ENCODE results near the gene EVPLL. TPM values are rescaled to one million over a fixed set of nuclear protein-coding genes. Genes with fewer than 3 reads are reported as not detected.

EVPLL gene
- not detected in 5 replicates for total RNA-seq (2022; extraction: Qiagen RNA extraction; ENCODE audit: low read depth)

DNA sequence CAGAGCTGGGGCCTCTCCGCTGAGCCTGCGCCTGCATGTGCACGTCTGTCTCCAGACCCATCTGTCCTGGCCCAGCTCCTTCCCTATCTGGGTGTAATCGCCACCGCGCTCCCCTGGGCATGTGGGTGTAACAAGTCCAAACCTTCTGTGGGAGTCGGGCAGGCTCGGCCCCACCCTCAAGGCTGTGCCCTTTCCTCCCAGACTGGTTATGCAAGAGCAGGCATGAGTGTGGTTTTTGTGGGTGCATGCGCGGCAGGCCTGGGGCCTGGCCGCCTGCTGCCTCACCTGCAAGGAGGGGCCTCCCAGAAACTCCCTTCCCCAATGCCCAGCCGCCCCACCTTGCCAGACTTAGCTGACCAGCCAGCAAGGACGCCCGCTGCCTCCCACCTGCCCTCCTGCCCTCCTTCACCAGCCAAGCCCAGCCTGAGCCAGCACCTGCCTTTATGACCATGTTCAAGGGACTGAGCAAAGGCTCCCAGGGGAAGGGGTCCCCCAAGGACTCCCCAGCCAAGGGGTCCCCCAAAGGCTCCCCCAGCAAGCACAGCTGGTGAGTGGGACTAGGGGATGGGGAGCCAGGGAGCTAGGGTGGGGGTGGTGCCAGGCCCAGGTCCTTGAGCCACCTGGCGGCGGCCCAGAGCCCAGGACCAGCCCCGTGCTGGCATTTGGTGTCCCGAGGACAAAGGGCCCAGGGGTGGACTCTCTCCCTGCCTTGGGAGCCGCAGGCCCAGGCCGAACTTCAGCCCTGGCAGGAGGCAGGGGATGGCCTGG is at the start of gene EVPLL:
TSS of gene EVPLL (plus strand) at position 342 of the 768 bp plus-strand sequence. CDS start 3,160 bp downstream, outside the sequence.

DNA sequence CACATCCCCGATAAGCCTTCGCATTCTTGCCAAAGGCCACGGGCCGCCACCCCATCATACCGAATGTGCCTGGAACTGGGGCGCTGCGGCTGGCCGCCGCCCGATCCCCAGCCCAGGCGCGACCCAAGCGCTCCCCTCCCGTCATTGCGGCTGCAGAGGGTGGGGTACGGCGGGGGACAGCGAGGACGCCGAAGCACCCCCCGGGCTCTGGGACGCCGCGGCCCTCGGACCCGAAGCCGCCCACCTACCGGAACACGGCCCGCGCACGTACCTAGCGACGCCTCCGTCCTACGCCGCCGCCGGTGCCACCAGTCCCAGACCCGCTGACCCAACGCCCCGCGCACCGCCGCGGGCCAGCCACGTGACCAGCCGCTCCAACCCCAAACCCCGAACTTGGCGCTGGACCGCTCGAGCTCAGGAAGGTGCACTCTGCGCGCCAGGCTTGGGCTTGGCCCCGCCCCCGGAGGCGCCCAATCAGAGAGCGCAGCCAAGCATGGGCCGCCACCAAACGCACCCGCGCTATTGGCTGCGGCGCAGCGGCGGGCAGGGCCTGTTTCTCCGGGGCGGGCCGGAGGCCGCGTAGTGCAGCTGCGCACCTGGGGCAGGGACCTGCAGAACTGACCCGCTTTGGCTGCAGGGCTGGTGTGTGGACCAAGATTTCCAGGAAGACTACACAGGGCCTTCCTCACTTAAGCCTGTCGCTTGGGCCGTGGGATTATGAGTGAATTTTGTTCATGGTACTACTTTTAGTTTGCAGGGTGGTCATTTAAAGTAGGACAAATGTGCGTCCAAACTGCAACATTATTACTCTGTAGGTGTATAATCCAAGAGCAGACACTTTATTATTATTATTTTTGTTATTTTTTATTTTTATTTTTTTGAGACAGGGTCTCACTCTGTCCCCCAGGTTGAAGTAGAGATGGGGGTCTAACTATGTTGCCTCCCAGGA is 14.2 kb upstream of the EVPLL start, which contains the start of gene SHMT1:
TSS of gene SHMT1 (minus strand) at position 450 of the 949 bp plus-strand sequence. CDS start 7,569 bp downstream, outside the sequence.

Other genes starting within 250 kb of the EVPLL start
- gene ALKBH5, start 193.9 kb upstream of the EVPLL start, total RNA-seq (2022; extraction: Qiagen RNA extraction; ENCODE audit: low read depth), result 49.9 to 62.3 TPM (median 54.3 TPM) in 5 replicates
- gene LLGL1, start 152.1 kb upstream of the EVPLL start, total RNA-seq (2022; extraction: Qiagen RNA extraction; ENCODE audit: low read depth), result 11.9 to 18.6 TPM (median 15.0 TPM) in 5 replicates
- 235 to 266 TPM (median 246 TPM) in 5 replicates for gene FLII, start 119.0 kb upstream of the EVPLL start, total RNA-seq (2022; extraction: Qiagen RNA extraction; ENCODE audit: low read depth)
- gene MIEF2, start 117.1 kb upstream of the EVPLL start, total RNA-seq (2022; extraction: Qiagen RNA extraction; ENCODE audit: low read depth), result 7.5 to 10.4 TPM (median 8.7 TPM) in 5 replicates
- gene TOP3A, start 62.8 kb upstream of the EVPLL start, total RNA-seq (2022; extraction: Qiagen RNA extraction; ENCODE audit: low read depth), result 34.8 to 41.2 TPM (median 37.6 TPM) in 5 replicates
- gene SMCR8, start 62.5 kb upstream of the EVPLL start, total RNA-seq (2022; extraction: Qiagen RNA extraction; ENCODE audit: low read depth), result 16.5 to 18.1 TPM (median 17.0 TPM) in 5 replicates
- gene SHMT1, start 14.2 kb upstream of the EVPLL start, total RNA-seq (2022; extraction: Qiagen RNA extraction; ENCODE audit: low read depth), result 40.5 to 51.2 TPM (median 45.2 TPM) in 5 replicates
- 0.07 to 0.14 TPM in 2 of 5 replicates, not detected in the others for gene LGALS9C, start 99.0 kb downstream of the EVPLL start, total RNA-seq (2022; extraction: Qiagen RNA extraction; ENCODE audit: low read depth)

Measured in A549 treated with CpdA at 1 μM for 4 hours (cell line).